Uterus (tissue), 4 donors: Measurements from ENCODE around the gene IQGAP2. TPM values are rescaled to one million over a fixed set of nuclear protein-coding genes. Genes with fewer than 3 reads are reported as not detected.

Experiments used
- DNase-seq, 2 donors: peaks; one replicate each; pipeline ENCODE4 v3.0.0-alpha.2; 2019 to 2020
- H3K27ac ChIP-seq, 2 donors: fragments of 200-600 bp; sonication (generic); 1 replicate in 1 of 2; 2 replicates in 1 of 2; pipeline ENCODE4 v1.5.1; 2016 to 2018
- H3K27me3 ChIP-seq, 2 donors: fragments of 200-600 bp; sonication (generic); one replicate each; pipeline ENCODE4 v1.5.1; 2018 to 2019; ENCODE audit warnings: control low read depth in 1 of 2
- H3K36me3 ChIP-seq, 2 donors: fragments of 200-600 bp; sonication (generic); one replicate each; pipeline ENCODE4 v1.5.1; 2019; ENCODE audit warnings: control low read depth in 1 of 2
- H3K4me1 ChIP-seq, 2 donors: fragments of 200-600 bp; sonication (generic); one replicate each; pipeline ENCODE4 v1.5.1; 2018 to 2019; ENCODE audit warnings: control low read depth in 1 of 2
- H3K4me3 ChIP-seq, 2 donors: fragments of 200-600 bp; sonication (generic); 1 replicate in 1 of 2; 2 replicates in 1 of 2; pipeline ENCODE4 v1.5.1; 2018 to 2019; ENCODE audit warnings: mild to moderate bottlenecking in 1 of 2
- H3K9me3 ChIP-seq, 2 donors: fragments of 200-600 bp; sonication (generic); one replicate each; pipeline ENCODE4 v1.5.1; 2019; ENCODE audit warnings: control low read depth in 1 of 2
- POLR2A ChIP-seq, 2 donors: fragments of 450-650 bp; IDR thresholded peaks; one replicate each; pipeline ENCODE4 v1.6.1; 2016; ENCODE audit warnings: antibody characterized with exemption in 2 of 2, mild to moderate bottlenecking in 1 of 2, moderate library complexity in 1 of 2
- intact Hi-C: fragments of 100-400 bp; cut with DNase I; formaldehyde crosslinking; loops from one replicate; pipeline ENCODE4 v1.15.1; 2023; ENCODE audit warnings: low total_unique reads
- total RNA-seq, 4 donors: library from RNA; depleted of rRNA in 3 of 4; stranded (reverse); fragments of >200 nt in 3 of 4; gene quantifications; one replicate each; pipeline versions ENCODE4 v1.1.0 to v1.2.4, GENCODE V29; 2014 to 2023
- TF ChIP-seq, protein P1 (sequence below), 4 experiments: fragments of 200-600 bp in 2 of 4; fragments of 450-650 bp in 2 of 4; sonication (generic) in 2 of 4; IDR thresholded peaks; one replicate each; pipeline ENCODE4 v1.5.1; 2016 to 2019; ENCODE audit warnings: antibody characterized with exemption in 4 of 4, mild to moderate bottlenecking in 2 of 4, moderate library complexity in 1 of 4
- donor health status: DM: yes; HTN: yes; CAD: no.

The IQGAP2 gene
- total RNA-seq, 4 donors from 2014 or later = 7.1 to 49.2 (median 9.4) TPM

DNA sequence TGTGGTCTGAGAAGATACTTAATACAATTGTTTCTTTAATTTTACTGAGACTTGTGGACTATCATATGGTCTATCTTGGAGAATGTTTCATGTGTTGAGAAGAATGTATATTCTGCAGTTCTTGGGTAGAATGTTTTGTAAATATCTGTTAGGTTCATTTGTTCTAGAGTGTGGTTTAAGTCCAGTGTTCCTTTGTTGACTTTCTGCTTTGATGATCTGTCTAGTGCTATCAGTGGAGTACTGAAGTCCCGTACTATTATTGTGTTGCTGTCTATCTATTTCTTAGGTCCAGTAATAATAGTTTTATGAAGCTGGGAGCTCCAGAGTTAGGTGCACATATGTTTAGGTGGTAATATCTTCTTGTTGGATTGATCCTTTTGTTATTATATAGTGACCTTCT lies 36.1 kb downstream of the IQGAP2 start:
- no peak for DNase-seq
- no peak for TF ChIP-seq POLR2A (IDR thresholded peaks at IDR 0.05)
- TF ChIP-seq, protein P1, sequence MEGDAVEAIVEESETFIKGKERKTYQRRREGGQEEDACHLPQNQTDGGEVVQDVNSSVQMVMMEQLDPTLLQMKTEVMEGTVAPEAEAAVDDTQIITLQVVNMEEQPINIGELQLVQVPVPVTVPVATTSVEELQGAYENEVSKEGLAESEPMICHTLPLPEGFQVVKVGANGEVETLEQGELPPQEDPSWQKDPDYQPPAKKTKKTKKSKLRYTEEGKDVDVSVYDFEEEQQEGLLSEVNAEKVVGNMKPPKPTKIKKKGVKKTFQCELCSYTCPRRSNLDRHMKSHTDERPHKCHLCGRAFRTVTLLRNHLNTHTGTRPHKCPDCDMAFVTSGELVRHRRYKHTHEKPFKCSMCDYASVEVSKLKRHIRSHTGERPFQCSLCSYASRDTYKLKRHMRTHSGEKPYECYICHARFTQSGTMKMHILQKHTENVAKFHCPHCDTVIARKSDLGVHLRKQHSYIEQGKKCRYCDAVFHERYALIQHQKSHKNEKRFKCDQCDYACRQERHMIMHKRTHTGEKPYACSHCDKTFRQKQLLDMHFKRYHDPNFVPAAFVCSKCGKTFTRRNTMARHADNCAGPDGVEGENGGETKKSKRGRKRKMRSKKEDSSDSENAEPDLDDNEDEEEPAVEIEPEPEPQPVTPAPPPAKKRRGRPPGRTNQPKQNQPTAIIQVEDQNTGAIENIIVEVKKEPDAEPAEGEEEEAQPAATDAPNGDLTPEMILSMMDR (IDR thresholded peaks at IDR 0.05) = no peak
- Histone ChIP-seq H3K27me3 (no peaks in the 10 kb centered on the region), H3K36me3 (no peaks in the 10 kb centered on the region), H3K27ac (no peak overlapping the region), H3K9me3 (no peaks in the 10 kb centered on the region), H3K4me1 (no peaks in the 10 kb centered on the region), H3K4me3 (no peak overlapping the region)
- intact Hi-C loops = no loop called here

DNA sequence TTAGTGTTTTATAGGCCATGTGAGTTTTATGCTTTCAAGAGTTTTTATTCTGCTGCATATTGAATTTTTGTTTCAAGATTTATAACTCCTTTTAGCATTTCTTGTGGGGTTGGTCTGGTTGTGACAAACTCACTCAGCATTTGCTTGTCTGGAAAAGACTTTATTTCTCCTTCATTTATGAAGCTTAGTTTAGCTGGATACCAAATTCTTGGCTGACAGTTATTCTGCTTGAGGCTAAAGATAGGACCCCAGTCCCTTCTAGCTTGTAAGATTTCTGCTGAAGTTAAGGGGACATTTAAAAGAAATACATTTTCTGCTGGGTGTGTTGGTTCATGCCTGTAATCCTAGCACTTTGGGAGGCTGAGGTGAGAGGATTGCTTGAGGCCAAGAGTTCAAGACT lies 36.8 kb downstream of the IQGAP2 start:
- Histone ChIP-seq H3K36me3 (no peaks in the 10 kb centered on the region), H3K4me3 (no peak overlapping the region), H3K4me1 (no peaks in the 10 kb centered on the region), H3K27me3 (no peaks in the 10 kb centered on the region), H3K27ac (no peak overlapping the region), H3K9me3 (no peaks in the 10 kb centered on the region)
- intact Hi-C loops = no loop called here
- TF ChIP-seq, protein P1 (IDR thresholded peaks at IDR 0.05) = no peak
- TF ChIP-seq POLR2A (IDR thresholded peaks at IDR 0.05) = no peak
- no peak for DNase-seq

DNA sequence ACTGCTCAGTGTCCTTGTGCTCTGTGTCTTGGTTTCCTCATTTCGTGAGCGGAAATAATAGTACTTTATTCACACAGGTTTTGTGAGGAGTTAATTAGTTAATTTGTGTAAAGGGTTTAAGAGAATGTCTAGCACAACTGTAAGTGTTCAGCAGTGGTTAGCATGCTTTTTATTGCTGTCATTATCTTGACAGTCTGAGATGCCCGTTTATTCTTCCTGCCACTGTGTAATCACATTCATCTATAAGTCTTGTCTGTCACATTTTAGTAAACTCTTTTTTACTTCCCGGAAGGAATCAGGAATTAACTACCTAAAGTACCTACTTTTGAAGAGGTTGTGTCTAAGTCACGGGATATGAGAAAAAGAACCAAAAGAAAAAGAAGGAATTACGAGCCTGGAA lies 38.0 kb downstream of the IQGAP2 start:
- H3K9me3 ChIP-seq = no peaks in the 10 kb centered on the region
- intact Hi-C loops = no loop called here
- no peak for TF ChIP-seq POLR2A (IDR thresholded peaks at IDR 0.05)
- TF ChIP-seq, protein P1 (IDR thresholded peaks at IDR 0.05) = no peak
- no peak for DNase-seq
- H3K27ac ChIP-seq = no peak overlapping the region
- no peaks in the 10 kb centered on the region for H3K4me1 ChIP-seq
- H3K27me3 ChIP-seq = no peaks in the 10 kb centered on the region
- H3K4me3 ChIP-seq = no peak overlapping the region
- H3K36me3 ChIP-seq = no peaks in the 10 kb centered on the region

DNA sequence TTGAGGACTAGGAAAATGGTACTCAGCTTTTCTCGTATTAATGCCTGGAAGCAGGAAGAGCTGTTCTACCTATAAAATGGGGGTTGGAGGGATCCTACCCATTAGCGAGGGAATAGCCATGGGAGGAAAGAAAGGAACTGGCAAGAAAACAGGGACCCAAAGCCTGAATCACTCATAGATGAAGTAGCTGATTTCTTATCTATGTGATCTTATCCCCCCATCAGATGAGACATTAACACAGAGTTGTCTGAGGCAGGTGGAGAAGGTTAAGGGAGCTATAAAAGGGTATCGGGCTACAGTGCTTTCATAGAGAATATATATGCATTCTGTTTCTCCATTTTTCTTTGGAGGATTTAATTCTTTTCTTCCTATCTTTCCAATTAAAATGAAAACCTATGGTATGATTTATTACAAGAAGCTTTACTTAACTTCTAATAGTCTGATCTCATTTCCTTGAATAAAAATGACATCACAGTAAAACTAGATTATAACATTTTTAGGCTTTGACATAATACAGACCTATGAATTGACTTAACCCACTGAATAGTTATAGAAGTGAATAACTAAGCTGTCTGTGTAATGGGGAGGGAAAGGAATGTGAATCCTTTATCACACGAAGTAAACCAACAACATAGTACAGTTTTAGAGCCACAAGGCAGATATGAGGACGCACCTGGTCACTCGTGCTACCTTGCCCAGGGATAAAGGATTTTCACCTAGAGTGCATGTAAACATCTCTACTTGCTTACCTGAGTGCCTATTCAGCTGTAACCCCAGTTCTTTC lies 39.0 kb downstream of the IQGAP2 start:
- TF ChIP-seq, protein P1 (IDR thresholded peaks at IDR 0.05) = no peak
- TF ChIP-seq POLR2A (IDR thresholded peaks at IDR 0.05) = no peak
- no peak overlapping the region for H3K27ac ChIP-seq
- no peaks in the 10 kb centered on the region for H3K4me1 ChIP-seq
- intact Hi-C loops = no loop called here
- H3K27me3 ChIP-seq = no peaks in the 10 kb centered on the region
- no peak for DNase-seq
- no peaks in the 10 kb centered on the region for H3K9me3 ChIP-seq
- H3K4me3 ChIP-seq = no peak overlapping the region
- no peaks in the 10 kb centered on the region for H3K36me3 ChIP-seq

DNA sequence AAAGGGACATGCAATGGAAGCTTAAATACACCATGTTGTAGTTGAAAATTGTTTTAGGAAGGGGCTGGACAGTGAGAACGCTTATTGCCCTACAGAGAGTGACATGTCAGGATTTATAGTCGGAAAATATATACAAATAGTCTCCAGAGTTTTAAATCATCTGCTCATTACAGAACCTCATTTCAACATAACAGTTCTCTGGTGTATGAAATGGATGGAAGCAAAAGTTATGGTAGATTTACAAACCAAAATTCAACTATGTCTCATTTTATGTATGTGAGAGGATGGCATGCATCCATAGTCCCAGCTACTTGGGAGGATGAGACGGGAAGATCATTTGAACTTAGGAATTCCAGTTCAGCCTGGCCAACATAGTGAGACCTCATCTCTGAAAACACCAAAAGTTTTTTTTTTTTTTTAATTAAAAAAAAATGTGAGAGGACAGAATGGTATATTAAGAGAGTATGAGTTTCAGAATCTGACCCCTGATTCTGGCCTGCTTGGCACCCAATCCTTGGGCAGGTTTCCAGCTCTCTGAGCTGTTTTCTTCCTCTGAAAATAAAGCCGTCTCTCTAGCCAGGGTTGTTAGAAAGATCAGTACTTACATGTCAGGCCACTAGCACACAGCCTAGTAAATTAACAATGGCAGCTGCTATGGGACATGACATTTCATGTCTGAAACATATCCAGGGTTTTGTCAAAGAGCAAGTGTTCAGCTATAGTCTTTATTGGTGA lies 40.1 kb downstream of the IQGAP2 start:
- TF ChIP-seq POLR2A (IDR thresholded peaks at IDR 0.05) = no peak
- TF ChIP-seq, protein P1 (IDR thresholded peaks at IDR 0.05) = no peak
- no peak for DNase-seq
- H3K27ac ChIP-seq = no peak overlapping the region
- intact Hi-C loops = no loop called here
- no peaks in the 10 kb centered on the region for H3K36me3 ChIP-seq
- no peaks in the 10 kb centered on the region for H3K9me3 ChIP-seq
- H3K27me3 ChIP-seq = no peaks in the 10 kb centered on the region
- no peak overlapping the region for H3K4me3 ChIP-seq
- H3K4me1 ChIP-seq = no peaks in the 10 kb centered on the region
